NCI-H510A treated with DMSO at 0.1 percent for 48 hours (cell line): ENCODE data around the gene E2F2.
"Not testable (repeated sequence)": the region's sequence is repeated elsewhere in the genome, so short reads cannot be mapped to it uniquely, and the experiment has no call there.

Source experiments
- DNase-seq: peaks from one replicate; lab custom pipeline; 2025; lab: John Stamatoyannopoulos, UW

Gene E2F2

DNA sequence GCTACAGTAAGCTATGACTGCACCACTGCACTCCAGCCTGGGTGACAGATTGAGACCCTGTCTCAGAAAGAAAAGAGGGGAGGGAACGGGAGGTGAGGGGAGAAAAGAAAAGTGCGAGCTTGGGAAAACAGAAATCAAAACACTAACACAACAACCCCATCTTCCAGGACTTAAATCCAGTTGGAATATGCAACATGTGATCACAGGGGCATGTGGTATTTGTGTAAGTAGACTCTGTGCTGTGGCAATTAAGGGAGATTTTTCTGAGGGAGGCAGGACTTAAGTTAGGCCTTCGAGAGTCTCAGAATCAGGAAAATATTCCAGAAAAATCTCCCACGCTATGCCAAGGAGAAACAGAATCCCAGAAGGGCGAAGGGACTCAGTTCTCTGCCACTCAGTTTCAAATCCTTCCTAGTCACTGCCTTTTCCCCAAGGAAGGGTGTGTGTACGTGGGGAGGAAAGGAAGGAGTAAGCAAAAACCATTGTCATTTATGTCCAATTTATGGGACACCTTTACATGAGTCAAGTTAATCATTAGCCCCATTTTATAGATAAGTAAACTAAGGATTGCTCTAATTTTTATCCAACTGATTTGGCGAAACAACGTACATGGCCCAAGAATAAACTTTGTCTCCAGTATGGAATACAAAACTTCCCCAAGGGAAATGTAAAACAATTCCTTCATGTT is 16.0 kb upstream of the E2F2 start:
- no peak for DNase-seq

DNA sequence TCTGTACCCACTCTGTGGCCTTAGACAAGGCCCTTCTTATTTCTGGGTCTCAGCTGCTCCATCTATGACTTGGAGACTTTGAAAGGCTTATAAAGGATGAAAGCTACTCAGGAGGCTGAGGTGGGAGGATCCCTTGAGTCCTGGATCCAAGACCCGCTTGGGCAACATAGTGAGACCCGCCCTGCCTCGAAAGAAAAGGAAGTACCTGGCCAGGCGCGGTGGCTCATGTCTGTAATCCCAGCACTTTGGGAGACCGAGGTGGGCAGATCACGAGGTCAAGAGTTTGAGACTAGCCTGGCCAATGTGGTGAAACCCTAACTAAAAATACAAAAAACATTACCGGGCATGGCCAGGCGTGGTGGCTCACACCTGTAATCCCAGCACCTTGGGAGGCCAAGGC is 14.8 kb upstream of the E2F2 start:
- DNase-seq, result no peak

DNA sequence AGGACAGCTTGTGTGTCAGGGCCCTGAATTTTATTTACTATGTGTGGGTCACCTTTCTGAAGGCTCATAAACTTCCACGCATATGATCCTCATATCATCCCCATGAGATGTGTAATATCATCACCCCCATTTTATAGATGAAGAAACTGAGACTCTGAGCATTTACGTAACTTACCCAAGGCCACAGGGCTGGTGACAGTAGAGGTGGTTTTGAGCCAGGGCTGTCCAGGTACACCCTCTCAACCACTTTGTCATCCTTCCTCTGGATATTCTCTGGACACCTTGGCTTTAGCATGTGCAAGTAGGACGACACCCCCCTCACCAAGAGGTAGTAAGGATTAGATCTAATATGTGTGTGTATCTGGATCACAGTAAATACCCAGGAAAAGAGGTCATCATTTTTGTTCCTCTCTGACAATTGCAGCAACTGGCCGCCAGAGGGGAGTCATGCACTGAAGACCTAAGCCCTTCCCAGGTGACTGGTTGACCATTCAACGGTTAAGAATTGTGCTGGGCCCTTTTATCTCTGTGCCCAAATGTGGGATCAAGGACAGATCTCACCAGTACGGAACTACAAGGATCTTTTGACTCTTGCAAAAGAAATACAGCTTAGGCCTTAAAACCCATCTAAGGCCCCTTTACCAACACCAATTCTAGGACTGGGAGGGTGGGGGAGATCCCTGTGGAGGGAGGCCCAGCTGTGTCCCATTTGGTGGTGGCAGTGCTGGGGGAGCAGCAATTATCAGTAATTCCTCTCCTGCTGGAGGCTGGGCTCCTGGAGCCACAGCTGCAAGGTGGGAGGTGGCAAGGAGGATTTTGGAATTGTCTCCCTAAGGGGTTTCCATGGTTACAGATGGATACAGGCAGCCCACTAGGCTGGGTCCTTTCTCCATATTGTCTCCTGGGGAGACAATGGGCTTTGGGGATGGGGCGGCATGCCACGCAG is 13.7 kb upstream of the E2F2 start:
- peak; percentile 74 for DNase-seq

DNA sequence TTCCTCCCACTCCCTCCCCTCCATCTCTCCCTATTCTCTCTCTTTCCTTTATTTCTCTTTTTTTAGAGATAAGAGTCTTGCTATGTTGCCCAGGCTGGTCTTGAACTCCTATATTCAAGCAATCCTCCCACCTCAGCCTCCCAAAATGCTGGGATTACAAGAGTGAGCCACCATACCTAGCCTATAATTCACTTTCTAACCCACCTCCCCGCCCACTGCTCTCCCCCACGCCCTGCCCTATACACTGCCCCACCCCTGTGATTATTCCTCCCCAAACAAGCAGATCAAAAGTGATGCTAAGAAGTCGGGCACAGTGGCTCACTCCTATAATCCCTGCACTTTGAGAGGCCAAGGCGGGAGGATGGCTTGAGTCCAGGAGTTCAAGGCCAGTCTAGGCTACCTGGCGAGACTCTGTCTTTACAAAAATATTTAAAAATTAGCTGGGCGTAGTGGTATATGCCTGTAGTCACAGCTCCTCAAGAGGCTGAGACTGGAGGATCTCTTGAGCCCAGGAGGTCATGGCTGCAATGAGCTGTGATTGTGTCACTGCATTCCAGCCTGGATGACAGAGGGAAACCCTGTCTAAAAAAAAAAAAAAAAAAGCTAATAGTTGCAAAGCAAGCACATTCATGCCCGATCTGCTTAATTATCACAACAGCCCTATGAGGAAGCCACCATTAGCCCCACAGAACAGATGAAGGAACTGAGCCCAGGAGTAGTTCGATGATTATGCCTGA is 12.8 kb upstream of the E2F2 start:
- DNase-seq, result no peak

DNA sequence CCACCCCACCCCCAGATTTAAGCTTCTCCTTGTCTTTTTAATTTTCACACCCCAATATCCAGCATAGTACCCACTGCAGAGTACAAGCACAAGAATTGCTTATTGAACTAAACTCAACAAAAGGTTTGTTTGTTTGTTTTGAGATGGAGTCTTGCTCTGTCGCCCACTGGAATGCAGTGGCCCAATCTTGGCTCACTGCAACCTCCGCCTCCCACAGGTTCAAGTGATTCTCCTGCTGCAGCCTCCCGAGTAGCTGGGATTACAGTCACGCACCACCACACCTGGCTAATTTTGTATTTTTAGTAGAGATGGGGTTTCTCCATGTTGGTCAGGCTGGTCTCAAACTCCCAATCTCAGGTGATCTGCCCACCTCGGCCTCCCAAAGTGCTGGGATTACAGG is 11.9 kb upstream of the E2F2 start:
- DNase-seq, result not testable (repeated sequence)

DNA sequence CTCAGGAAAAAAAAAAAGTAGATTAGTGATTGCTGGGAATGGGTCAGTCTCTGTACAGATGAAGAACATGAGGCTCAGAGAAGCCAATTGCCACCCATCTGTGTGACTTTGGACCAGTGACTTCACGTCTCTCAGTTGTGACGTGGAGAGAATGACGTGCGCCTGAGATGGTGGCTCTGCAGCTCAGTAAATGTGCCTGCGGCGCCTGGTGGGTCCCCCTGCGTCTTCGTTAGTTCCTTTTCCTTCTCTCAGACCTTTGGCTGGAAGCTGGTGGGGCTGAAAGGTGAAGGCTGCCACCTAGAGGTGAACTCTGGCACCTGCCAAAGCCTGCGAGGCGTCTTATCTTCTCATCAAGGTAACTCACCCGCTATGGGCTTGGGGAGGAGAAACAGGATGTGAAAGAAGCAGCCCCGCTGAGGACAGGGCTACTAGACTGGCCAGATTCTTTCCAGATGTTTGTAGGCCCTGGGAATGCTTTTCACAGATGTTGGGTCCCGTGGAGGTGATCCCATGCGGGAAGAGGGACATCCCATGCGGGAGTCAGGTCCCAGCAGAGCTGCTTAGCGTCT is 8.7 kb upstream of the E2F2 start:
- peak; percentile 89 for DNase-seq

DNA sequence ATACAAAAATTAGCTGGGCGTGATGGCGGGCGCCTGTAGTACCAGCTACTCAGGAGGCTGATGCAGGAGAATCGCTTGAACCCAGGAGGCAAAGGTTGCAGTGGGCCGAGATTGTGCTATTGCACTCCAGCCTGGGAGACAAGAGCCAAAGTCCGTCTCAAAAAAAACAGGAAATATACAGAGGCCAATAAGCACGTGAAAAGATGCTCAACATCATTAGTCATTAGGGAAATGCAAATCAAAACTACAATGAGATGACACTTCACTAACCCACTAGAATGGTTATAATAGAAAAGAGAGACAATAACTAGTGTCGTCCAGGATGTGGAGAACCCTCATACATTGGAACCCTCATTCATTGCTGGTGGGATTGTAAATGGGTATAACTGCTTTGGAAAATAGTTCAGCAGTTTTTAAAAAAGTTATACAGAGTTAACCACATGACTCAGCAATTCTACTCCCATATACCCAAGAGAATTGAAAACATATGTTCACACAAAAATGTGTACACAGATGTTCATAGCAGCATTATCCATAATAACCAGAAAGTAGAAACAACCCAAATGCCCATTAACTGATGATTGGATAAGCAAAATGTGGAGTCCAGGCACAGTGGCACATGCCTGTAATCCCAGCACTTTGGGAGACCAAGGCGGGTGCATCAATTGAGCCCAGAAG is 6.4 kb upstream of the E2F2 start:
- no peak for DNase-seq

DNA sequence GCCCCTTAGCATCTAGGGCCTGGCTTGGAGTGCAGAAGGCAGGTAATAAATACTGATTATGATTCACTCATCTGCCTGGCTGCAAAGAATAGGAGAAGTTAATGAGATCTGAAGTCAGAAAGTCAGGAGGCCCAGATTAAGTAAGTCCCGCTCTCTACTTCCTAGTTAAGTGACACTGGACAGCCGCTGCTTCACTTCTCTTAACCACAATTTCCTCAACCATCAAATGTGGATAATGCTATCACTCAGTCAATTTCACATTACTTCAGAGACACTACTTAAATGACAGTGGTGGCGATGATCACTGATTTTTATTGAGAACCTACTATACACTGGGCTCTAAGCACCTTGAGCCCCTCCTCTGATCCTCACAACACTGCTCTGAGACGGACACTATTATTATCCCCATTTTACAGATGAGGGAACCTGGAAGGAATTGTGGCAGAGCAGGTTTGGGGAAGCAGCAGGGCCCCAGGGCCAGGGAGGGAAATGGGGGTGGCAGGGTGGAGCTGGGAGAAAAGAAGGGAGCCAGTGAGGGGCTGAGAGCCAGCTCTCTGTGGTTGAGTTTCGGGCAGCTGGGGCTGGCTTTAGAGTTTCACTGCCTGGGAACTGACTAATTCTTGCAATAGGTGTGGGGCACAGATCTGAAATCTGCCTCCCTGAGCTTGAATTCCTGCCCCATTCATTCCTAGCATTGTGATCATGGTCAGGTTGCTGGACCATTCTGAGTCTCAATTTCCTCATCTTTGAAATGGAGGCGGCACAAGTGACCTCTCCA is 2.4 kb upstream of the E2F2 start:
- no peak for DNase-seq

DNA sequence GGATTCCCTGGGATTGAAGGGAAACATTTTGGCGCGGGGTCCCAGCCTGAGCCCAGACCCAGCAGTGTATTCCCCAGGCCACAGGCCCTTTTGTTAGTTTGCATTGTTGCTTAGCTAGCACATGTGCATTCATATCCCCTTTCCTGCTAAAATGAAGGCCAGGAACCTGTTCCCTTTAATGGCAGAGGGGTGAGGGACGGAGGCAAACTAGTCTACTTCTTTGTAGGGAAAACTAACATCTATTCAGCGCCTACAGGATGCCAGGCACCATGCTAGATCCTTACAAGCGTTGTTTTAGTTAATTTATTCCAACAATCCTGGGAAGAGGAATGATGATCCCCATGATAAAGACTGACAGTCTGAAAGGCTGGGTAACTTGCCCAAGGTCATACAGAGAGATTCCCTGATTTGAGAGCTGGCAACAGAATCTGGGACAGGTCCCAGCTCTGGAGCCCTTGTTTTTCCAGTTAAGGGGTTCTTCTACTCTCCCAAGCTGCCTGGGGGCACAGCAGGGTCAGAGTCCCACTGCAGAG is 595 bp upstream of the E2F2 start:
- no peak for DNase-seq

DNA sequence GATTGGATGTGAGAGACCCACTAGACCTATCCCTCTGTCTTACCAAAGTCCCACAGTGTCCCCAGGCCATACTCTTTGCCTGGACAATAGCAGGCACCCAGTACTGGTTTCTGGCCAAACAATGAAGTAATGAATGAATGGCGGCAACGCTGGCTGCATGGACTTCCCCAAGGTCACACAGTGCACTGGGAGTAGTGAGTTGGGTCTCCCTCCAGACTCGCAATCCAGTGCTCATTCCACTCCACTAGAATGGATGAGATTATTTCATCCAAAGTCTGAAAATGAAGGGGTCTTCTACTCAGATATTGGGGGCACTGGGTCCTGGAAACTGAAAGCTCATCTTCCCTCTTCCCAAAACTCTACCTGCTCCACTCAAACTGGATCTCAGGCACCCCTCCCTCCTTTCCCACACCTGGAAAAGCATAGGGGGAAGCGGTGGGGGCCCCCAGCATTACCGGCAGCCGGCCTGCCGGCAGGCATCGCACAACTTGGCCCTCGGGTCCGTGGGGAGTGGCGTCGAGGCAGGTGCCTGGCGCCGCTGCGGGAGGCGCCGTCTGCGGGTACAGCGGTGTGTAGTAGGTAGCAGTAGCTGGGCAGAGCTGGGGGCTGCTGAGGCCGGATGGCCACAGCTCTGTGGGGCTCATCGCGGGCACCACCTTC is 816 bp downstream of the E2F2 start:
- no peak for DNase-seq

DNA sequence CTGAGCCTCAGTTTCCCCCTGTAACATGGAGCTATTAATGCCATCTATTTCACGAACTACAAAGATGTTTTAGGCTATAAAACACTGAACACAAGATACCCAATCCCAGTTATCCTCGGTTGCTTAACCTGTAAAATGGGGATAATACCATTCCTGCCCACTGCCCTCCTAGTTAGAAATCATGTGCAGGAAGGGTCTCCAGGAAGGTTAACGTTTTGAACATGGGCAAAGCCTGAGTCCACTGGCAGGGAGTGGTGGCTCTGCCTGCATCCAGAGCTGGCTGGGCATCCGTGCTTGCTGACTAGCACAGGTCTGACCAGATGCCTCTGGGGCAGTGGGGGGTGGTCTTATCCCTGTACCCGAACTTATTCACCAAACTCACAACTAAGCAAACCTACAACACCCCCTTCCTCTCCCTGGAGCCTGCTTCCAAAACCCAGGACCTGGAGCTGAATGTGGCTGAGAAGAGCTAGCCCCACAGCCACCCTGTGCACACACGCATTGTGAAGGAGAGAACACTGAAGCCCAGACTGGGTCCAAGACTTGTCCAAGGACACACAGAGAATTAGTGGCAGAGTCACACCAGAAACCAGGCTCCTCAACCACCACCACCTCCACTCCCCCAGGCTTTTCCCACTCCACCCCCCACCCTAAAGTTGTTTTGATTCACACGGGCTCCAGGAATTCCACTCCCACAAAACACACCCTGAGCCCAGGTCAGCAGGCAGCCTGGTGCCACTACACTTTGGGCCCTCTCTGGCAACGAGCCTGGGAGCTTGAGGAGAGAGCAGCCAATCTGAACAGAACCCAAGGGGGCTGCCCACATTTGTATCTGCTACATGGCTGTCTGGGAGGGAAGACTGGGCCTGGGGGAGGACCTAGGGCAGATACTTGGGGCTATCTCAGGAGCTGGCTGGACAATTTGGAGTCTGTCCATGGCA is 1.6 kb downstream of the E2F2 start:
- no peak for DNase-seq

DNA sequence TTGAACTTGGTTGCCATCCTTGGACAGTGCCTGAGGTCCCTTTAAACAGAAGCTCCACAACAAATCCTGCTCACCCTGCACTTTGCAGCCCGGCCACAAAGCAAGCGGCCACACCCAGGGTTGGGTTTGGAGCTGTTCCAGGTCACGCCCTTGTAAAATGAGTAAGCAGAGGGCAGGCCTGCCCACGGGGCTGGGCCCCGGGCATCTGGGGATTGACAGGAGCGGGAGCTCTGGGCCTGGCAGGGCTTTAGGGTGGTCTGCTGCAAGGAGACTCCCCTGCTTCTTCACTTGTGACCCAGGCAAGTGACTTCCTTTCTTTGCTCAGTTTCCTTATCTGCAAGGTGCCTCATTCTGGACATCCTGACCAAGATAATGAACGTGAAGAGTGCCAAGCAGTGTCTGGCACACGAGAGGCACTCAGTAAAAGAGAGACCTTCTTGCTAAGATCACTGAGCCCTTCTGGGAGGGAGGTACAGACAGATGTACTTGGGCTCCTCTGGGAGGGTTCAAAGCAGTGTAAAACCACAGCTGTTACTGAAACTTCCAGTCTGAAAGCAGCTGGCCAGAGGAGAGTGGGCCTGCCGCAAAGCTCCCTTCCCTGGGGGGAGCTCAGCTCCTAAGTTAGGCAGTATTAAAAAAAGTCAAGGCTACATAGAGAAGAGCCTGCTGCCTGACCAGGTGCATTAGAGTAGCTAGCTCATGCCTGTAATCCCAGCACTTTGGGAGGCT is 2.6 kb downstream of the E2F2 start:
- peak; percentile 86 for DNase-seq

DNA sequence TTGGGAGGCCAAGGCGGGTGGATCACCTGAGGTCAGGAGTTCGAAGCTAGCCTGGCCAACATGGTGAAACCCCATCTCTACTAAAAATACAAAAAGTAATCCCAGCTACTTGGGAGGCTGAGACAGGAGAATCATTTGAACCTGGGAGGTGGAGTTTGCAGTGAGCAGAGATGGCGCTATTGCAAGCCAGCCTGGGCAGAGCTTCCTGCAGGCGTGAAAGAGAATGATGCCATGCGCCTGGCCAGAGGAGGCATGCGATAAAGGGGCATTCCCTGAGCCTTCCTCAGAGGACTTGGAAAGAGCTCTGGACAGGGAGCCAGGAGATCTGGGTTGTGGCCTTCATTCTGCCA is 3.2 kb downstream of the E2F2 start:
- DNase-seq, result no peak

DNA sequence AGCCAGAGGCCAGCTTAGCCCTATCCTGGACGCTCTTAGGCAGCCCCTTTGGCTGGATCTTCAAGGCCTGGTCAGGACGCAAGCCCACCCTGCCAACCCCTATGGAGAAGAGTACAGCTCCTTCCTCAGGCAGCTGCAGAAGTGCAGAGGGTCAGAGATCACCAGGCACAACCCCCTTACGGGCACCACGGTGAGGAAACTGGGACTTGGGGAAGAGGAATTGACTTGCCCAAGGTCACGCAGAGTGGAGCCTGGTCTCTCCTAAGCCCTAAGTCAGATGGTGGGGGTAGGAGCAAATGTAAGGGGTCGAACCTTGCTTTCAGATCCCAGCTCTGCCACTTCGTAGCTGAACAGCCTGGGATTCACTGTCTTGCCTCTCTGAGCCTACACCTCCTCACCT is 3.7 kb downstream of the E2F2 start:
- no peak for DNase-seq

DNA sequence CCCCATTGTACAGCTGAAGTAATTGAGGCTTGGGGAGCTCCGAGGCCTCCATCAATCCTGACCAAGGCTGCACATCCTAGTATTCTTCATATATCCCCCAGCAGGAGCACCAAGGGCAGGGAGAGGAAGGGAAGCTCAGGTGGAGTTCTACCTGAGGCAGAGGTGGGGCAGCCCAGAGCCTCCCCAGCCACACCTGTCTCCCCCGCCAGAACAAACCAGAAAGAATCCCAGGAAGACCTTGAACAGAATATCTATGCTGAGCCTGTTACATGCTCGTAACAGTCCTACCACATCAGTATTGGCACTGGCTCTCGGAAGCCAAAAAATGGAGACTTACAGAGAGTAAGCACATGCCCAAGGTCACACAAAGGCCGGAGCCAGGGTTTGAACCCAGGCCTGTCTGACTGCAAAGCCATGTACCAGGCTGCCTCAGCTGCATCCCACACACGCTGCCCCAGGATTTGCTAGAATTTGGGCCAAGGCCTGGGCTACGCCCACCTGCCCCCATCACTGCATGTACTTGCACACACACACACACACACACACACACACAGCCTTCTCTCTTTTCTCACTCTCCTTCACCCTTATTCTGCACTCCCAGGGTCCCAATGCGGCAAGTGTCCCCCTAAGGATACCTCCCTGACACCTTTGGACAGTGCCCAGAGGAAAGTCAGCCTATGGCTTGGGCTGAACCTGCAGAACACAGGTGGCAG is 4.5 kb downstream of the E2F2 start:
- DNase-seq, result no peak

DNA sequence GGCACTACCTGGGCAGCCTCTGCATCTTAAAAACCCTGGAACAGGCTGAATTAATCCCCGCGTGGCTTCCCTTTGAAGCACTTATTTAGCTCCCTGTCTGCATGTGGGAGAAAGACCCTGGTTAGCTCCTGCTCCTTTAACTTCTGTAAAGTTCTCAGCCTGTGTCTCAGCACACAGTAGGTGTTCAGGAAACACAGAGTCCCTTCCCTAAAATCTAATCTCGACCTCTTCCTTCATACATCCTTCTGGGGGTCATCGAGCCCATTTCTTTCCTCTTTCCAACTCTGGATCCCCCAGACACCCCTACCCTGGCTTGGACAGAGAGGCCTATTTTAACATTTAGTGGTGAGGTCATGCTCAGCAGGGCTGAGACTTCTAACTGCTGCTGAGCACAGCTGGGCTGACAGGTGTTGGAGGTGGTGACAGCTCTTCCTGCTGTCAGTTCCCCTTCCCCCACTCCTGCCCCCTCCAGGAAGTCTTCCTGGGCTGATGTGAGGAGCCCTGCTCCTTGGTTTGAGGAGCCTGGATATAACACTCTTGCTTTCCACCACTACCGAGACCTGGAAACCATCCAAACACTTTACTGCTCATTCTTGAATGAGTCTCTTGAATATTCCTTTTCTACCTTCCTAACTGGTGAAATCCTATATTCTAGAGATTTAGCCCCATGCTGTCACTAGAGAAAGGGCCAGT is 5.3 kb downstream of the E2F2 start:
- DNase-seq, result no peak

DNA sequence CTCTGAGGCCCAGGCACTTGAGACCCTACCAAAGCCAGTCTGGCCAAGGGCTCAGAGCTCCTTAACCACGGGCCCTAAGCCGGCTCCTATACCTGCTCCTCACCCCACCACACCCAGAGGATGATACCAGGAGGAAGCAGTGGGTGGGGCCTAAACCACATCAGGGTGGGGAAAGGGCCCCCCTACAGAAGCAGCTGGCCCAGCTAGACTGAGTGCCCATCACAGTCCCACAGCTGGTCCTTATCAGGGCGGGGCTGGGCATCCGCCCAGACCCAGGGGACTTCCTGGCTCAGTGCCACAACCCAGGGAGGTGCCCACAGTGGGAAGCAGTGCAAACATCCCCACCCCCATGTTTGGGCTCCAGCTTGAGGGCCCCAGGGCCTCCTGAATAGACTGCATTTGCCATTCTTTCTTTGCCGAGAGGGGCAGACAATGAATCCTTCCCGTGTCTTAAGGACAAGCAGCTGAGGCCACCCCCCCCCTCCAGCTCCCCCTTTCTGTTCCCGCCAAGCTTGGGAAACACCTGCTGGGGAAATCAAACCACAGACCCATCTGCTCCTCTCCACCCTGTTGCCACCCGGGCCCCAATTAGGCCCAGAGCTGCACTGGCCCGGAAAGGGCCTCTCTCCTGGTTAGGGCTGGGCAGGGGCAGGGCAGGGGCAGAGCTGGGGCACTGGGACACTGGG is 6.2 kb downstream of the E2F2 start:
- DNase-seq, result peak; percentile 78
